ENCODE results near the gene NRSN2.

The NRSN2 gene

GRCh38 chr20:346640-347316, at the start of gene NRSN2:
TSS of gene NRSN2 (plus strand) at chr20:347111. CDS start at chr20:349644, 2,533 bp downstream.
- FAIRE-seq (peak; percentile 74), DNase-seq (ENCODE audit: insufficient read length, low spot score) (peak; percentile 83)

DNA sequence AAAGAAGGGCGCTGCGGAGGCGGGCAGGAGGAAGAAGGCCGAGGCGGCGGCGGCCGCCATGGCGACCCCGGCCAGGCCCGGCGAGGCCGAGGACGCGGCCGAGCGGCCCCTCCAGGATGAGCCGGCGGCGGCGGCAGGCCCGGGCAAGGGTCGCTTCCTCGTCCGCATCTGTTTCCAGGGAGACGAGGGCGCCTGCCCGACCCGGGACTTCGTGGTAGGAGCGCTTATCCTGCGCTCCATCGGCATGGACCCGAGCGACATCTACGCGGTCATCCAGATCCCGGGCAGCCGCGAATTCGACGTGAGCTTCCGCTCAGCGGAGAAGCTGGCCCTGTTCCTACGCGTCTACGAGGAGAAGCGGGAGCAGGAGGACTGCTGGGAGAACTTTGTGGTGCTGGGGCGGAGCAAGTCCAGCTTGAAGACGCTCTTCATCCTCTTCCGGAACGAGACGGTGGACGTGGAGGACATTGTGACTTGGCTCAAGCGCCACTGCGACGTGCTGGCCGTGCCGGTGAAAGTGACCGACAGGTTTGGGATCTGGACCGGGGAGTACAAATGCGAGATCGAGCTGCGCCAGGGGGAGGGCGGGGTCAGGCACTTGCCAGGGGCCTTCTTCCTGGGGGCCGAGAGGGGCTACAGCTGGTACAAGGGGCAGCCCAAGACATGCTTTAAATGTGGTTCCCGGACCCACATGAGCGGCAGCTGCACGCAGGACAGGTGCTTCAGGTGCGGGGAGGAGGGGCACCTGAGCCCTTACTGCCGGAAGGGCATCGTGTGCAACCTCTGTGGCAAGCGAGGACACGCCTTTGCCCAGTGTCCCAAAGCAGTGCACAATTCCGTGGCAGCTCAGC, 48.8 kb upstream of the NRSN2 start:
- FAIRE-seq (peak; percentile 36), DNase-seq (ENCODE audit: insufficient read length, low spot score) (peak; percentile 39)

GRCh38 chr20:298776-299391, 48.0 kb upstream of the NRSN2 start:
- DNase-seq (ENCODE audit: insufficient read length, low spot score) = no peak
- FAIRE-seq = no peak

GRCh38 chr20:300345-300990, 46.4 kb upstream of the NRSN2 start:
- DNase-seq (ENCODE audit: insufficient read length, low spot score) (no peak), FAIRE-seq (no peak)

- DNase-seq (ENCODE audit: insufficient read length, low spot score) (no peak), FAIRE-seq (no peak)
Observed at GRCh38 chr20:301886-302848, 44.7 kb upstream of the NRSN2 start.

GRCh38 chr20:305745-306144, 41.2 kb upstream of the NRSN2 start:
- no peak for FAIRE-seq

DNA sequence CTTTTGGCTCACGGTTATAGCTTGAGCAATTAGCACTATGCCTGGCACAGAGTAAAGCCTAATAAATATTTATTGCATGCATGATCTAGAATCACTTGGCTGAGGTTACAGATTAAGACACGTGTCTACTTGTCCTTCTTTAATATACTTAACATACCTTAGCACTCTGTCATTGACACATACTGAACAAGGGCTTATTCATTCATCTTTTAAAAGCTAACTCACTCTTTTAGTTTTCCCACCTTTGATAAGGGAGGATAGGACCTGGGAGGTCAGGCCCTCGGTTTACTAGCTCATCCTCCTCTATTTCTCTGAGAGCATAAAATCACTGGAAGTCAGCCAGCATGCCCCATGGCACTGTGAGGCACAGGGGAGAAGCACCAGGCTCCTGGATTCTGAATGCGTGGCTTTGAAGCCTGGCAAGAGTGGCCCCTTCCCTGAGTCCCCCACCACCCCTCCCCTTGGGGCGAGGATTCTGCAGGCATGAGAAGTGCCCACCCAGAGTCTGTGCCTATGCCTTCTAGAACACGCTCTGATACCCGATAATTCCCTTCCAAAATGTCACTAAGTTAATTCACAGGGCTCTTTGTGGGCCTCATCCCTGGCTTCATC, 38.4 kb upstream of the NRSN2 start:
- FAIRE-seq (no peak), DNase-seq (ENCODE audit: insufficient read length, low spot score) (no peak)

More at GRCh38 chr20:305745-306144, 41.2 kb upstream of the NRSN2 start:
- DNase-seq (ENCODE audit: insufficient read length, low spot score) = no peak

- DNase-seq (ENCODE audit: insufficient read length, low spot score) (no peak), FAIRE-seq (peak; percentile 4)
Observed at GRCh38 chr20:309306-309840, 37.5 kb upstream of the NRSN2 start.

GRCh38 chr20:309841-310644, 36.9 kb upstream of the NRSN2 start:
- peak; percentile 97 for FAIRE-seq
- peak; percentile 99 for DNase-seq (ENCODE audit: insufficient read length, low spot score)

DNA sequence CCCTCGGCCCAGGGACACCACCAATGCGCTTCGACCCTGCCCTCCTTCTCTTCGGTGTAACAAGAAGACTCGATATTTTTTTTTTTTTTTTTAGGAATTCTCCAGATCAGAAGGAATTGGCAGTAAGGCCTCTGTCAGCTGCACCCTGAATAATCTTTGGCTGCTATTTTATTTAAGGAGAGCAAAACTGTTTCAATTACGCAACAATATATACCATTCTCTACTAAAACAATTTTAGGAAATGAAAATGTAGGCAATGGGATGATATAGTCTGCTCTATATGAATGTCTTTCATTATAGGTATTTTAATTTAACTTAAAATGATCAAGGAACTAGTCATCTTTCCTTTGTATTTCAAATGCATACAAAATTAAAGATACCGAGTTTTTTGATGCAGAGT, 36.3 kb upstream of the NRSN2 start:
- DNase-seq (ENCODE audit: insufficient read length, low spot score) (no peak), FAIRE-seq (no peak)

GRCh38 chr20:311609-312008, 35.3 kb upstream of the NRSN2 start:
- DNase-seq (ENCODE audit: insufficient read length, low spot score) (no peak), FAIRE-seq (no peak)

- no peak for FAIRE-seq
- DNase-seq (ENCODE audit: insufficient read length, low spot score) = no peak
Observed at GRCh38 chr20:312067-312466, 34.8 kb upstream of the NRSN2 start.

GRCh38 chr20:312866-313265, 34.0 kb upstream of the NRSN2 start:
- FAIRE-seq = no peak
- DNase-seq (ENCODE audit: insufficient read length, low spot score) = no peak

DNA sequence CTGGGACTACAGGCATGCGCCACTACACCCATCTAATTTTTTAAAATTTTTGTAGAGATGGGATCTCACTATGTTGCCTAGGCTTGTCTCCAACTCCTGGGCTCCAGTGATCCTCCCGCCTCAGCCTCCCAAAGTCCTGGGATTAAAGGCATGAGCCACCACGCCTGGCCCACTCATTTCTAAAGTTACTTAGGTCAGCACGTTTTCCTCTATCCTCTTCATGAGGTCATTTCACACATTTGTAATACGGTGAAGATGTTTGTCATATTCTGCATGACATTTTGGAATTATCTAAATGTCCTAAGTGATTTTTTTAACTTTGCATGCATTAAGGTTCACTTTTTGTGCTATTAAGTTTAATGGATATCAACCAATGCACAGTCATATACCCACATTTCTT, 33.5 kb upstream of the NRSN2 start:
- DNase-seq (ENCODE audit: insufficient read length, low spot score) = no peak
- no peak for FAIRE-seq

DNA sequence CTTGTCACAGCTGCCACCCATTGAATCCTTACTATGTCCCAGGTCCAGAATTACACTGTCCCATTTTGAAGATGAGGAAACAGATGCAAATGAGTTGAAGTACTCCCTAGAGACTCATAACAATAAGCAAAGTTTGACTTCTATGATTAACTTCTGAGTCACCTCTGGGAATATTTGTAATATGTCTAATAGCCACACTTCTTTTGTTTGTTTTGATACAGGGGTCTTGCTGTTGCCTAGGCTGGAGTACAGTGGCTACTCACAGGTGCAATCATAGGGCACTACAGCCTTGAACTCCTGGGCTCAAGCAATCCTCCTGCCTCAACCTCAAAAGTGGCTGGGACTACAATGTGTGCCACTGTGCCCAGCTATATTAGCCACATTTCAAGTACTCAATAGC, 33.0 kb upstream of the NRSN2 start:
- DNase-seq (ENCODE audit: insufficient read length, low spot score) (no peak), FAIRE-seq (no peak)

- no peak for FAIRE-seq
- no peak for DNase-seq (ENCODE audit: insufficient read length, low spot score)
Observed at GRCh38 chr20:316316-317068, 30.4 kb upstream of the NRSN2 start.

DNA sequence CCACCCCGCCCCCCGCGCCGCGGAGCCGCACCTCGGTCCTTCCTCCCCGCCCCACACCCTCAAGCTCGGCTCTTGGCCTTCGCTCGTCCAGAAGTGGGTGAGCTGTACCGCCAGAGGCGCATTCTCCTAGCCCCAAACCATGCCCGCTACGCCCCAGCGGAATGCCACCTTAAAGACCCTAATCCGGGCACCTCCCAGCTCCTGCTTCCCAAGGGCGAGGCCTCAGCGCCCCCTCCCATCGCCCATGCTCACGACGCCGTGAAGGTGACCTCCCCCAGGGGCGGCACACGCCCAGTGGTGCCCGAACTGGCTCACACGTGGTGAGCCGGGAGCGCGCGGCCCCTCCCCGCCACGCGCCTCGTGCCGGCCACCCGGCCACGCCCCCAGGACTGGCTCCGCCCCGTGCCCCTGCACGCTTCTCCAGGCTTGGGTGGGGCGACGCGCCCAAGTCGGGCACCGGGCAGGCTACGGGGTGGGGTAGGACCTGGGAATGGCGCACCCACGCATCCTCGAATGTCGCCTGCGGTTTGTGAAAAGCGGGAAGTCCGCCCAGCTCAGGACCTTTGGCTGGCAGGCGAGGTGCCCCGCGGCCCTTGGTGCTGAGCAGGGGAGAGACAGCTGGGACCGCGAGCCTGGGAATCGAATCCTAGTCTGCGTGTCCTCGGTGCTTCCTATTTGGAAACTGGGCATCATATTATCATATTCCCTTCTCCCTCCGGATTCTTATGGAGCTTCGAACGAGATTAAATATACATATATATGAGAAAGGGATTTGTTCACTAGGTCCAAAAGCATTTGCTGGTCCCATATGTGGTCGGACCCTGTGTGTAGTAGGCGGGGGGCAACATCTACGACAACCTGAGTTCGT, 22.5 kb upstream of the NRSN2 start:
- FAIRE-seq = peak; percentile 97
- DNase-seq (ENCODE audit: insufficient read length, low spot score) = peak; percentile 88

Measured in HTR-8/SVneo (cell line).